Right lobe of liver (tissue), 4 donors: Measurements from ENCODE around the gene VGLL4.

Experiments used
- CTCF ChIP-seq, 4 donors: fragments of 200-600 bp in 3 of 4; fragments of 450-650 bp in 1 of 4; IDR thresholded peaks; one replicate each; pipeline versions ENCODE4 v1.5.1 to v1.8.0; 2016 to 2022; ENCODE audit warnings: antibody characterized with exemption in 4 of 4, mild to moderate bottlenecking in 2 of 4
- POLR2A ChIP-seq: fragments of 450-650 bp; IDR thresholded peaks from one replicate; pipeline ENCODE4 v1.6.1; 2017; ENCODE audit warnings: antibody characterized with exemption, mild to moderate bottlenecking
- donor health status: DM: no; HTN: no; CAD: no.
- donor health status: DM: no; HTN: no; CAD: no.
- donor health status: DM: no; HTN: yes; CAD: no.

GRCh38 chr3:11613319-11613718, 30.4 kb downstream of the VGLL4 start:
- TF ChIP-seq CTCF (IDR thresholded peaks at IDR 0.05) (no peak), POLR2A (no peak)
